WERI-Rb-1 (cell line): Measurements from ENCODE around the gene SELE.

Experiments
- DNase-seq: peaks from one replicate; pipeline ENCODE4 v3.0.0-alpha.2; 2020
- H3K27ac ChIP-seq: fragments of 250-450 bp; sonication (Bioruptor Pico); 2 replicates; pipeline ENCODE4 v1.5.1; 2020; ENCODE audit warnings: mild to moderate bottlenecking, moderate library complexity
- H3K27me3 ChIP-seq: fragments of 250-450 bp; sonication (Bioruptor Pico); 2 replicates; pipeline ENCODE4 v1.5.1; 2021; ENCODE audit warnings: mild to moderate bottlenecking, low read depth, moderate library complexity; ENCODE audit not compliant: insufficient read depth, severe bottlenecking
- H3K36me3 ChIP-seq: fragments of 250-450 bp; sonication (Bioruptor Pico); 2 replicates; pipeline ENCODE4 v1.5.1; 2020; ENCODE audit warnings: mild to moderate bottlenecking, moderate library complexity
- H3K4me3 ChIP-seq: 2 replicates; pipeline ENCODE4 v1.5.1; 2011; ENCODE audit warnings: low read depth, mild to moderate bottlenecking, control low read depth, low read length
- H3K9me3 ChIP-seq: fragments of 250-450 bp; sonication (Bioruptor Pico); 2 replicates; pipeline ENCODE4 v1.5.1; 2021; ENCODE audit warnings: mild to moderate bottlenecking, moderate library complexity; ENCODE audit not compliant: severe bottlenecking
- CTCF ChIP-seq: IDR thresholded peaks from 2 replicates; pipeline ENCODE4 v1.5.1; 2011; ENCODE audit warnings: low read depth, mild to moderate bottlenecking, control low read depth, inconsistent platforms, low read length

SELE gene

DNA sequence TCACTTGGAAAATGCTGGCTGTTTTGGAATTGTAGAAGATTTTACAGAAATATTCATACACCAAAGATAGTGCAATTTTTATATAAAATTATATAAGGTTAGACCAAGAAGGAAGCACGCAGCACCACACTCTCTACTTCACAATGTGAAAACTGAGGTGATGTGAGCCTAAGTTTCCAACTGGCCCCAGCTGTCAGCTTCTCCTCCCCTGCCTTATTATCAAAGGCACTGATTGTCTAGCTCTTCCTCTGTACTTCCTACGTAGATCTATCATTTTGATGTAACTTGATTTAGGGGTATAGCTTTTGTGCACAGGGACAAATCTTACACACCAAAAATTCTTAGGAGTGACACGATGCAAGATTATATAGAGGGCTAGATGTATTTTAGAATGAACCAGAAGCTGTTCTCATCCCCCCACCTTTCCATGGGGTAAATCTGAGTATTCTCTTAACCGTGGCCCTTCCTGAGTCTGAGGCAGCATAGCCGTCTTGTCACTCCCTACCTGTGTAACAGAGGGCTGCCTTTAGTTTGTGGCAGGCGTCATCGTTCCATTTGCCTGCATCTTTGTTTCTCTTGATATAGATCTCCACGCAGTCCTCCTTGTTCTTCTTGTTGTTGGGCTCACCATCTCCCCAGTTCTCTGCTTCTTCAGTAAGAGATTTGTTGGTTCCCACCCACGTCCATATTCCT is 25.8 kb downstream of the SELE start:
- no peak for TF ChIP-seq CTCF
- DNase-seq: no peak
- Histone ChIP-seq H3K4me3 (no peak overlapping the region), H3K9me3 (no peaks in the 10 kb centered on the region), H3K27me3 (no peaks in the 10 kb centered on the region), H3K27ac (no peak overlapping the region), H3K36me3 (no peaks in the 10 kb centered on the region)

DNA sequence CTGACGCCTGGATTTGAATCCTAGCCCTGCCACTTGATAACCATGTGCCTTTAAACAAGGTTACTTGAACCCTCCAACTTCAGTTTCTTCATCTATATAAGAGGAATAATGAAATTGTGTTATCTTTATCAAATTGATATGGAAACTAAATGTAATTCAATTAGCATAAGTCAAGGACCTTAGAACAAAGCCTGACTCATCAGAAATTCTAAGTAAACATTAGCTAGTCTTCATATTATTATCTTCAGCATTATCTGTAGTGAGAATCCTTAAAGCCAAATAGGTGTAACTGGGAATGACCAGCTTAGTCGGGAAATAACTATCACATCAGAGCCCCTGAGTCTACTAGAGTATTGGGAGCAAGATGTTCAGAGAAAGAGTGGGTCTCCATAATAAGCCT is 29.1 kb downstream of the SELE start:
- H3K4me3 ChIP-seq: no peak overlapping the region
- no peaks in the 10 kb centered on the region for H3K36me3 ChIP-seq
- H3K27me3 ChIP-seq: no peaks in the 10 kb centered on the region
- H3K27ac ChIP-seq: no peak overlapping the region
- DNase-seq: no peak
- no peak for TF ChIP-seq CTCF
- H3K9me3 ChIP-seq: no peaks in the 10 kb centered on the region

- Histone ChIP-seq H3K27me3 (no peaks in the 10 kb centered on the region), H3K9me3 (no peaks in the 10 kb centered on the region), H3K36me3 (no peaks in the 10 kb centered on the region), H3K27ac (no peak overlapping the region), H3K4me3 (no peak overlapping the region)
- no peak for DNase-seq
- TF ChIP-seq CTCF: no peak
These were observed 32.4 kb downstream of the SELE start for GRCh38 chr1:169701261-169702005.

- Histone ChIP-seq H3K4me3 (no peak overlapping the region), H3K36me3 (no peaks in the 10 kb centered on the region), H3K27me3 (no peaks in the 10 kb centered on the region), H3K27ac (no peak overlapping the region), H3K9me3 (no peaks in the 10 kb centered on the region)
- no peak for TF ChIP-seq CTCF
- DNase-seq: no peak
These were observed 34.2 kb downstream of the SELE start for GRCh38 chr1:169699707-169700106.

- TF ChIP-seq CTCF: no peak
- H3K9me3 ChIP-seq: no peaks in the 10 kb centered on the region
- no peaks in the 10 kb centered on the region for H3K36me3 ChIP-seq
- no peak for DNase-seq
- H3K4me3 ChIP-seq: no peak overlapping the region
- H3K27me3 ChIP-seq: no peaks in the 10 kb centered on the region
- no peak overlapping the region for H3K27ac ChIP-seq
These were observed 34.9 kb downstream of the SELE start for GRCh38 chr1:169698976-169699375.
